ENCODE results near the gene EIF3D.

The EIF3D gene

GRCh38 chr22:36554098-36554497, 25.1 kb upstream of the EIF3D start:
- no peak for TF ChIP-seq CTCF (IDR thresholded peaks at IDR 0.05)
- no peaks in the 10 kb centered on the region for H3K79me2 ChIP-seq
- H3K27me3 ChIP-seq (ENCODE audit: control insufficient read depth, insufficient read depth, low read length) = no peaks in the 10 kb centered on the region

GRCh38 chr22:36552289-36552688, 23.3 kb upstream of the EIF3D start:
- Histone ChIP-seq H3K36me3 (ENCODE audit: control insufficient read depth, insufficient read depth, low read length) (no peaks in the 10 kb centered on the region), H3K27me3 (ENCODE audit: control insufficient read depth, insufficient read depth, low read length) (no peaks in the 10 kb centered on the region), H3K27ac (no peak overlapping the region), H3K4me2 (ENCODE audit: low read length) (no peak overlapping the region), H3K9me3 (ENCODE audit: control insufficient read depth, low read length) (no peaks in the 10 kb centered on the region), H3K9ac (no peak overlapping the region), H2AFZ (no peak overlapping the region), H3K4me1 (no peaks in the 10 kb centered on the region), H3K79me2 (no peaks in the 10 kb centered on the region), H3K4me3 (ENCODE audit: low read depth, low read length) (no peak overlapping the region)
- no peak for TF ChIP-seq CTCF (IDR thresholded peaks at IDR 0.05)

More at GRCh38 chr22:36554098-36554497, 25.1 kb upstream of the EIF3D start:
- Histone ChIP-seq H3K36me3 (ENCODE audit: control insufficient read depth, insufficient read depth, low read length) (no peaks in the 10 kb centered on the region), H3K27ac (no peak overlapping the region), H3K9ac (no peak overlapping the region), H3K4me2 (ENCODE audit: low read length) (no peak overlapping the region), H3K4me1 (no peaks in the 10 kb centered on the region), H3K9me3 (ENCODE audit: control insufficient read depth, low read length) (no peaks in the 10 kb centered on the region), H2AFZ (no peak overlapping the region), H3K4me3 (ENCODE audit: low read depth, low read length) (no peak overlapping the region)

GRCh38 chr22:36550701-36551495, 21.9 kb upstream of the EIF3D start:
- Histone ChIP-seq H3K4me2 (ENCODE audit: low read length) (no peak overlapping the region), H3K27me3 (ENCODE audit: control insufficient read depth, insufficient read depth, low read length) (no peaks in the 10 kb centered on the region), H3K36me3 (ENCODE audit: control insufficient read depth, insufficient read depth, low read length) (no peaks in the 10 kb centered on the region), H3K79me2 (no peaks in the 10 kb centered on the region), H3K4me1 (no peaks in the 10 kb centered on the region), H3K27ac (no peak overlapping the region), H3K9me3 (ENCODE audit: control insufficient read depth, low read length) (no peaks in the 10 kb centered on the region), H3K4me3 (ENCODE audit: low read depth, low read length) (no peak overlapping the region), H2AFZ (no peak overlapping the region), H3K9ac (no peak overlapping the region)
- TF ChIP-seq CTCF (IDR thresholded peaks at IDR 0.05) = no peak

GRCh38 chr22:36549033-36549432, 20.1 kb upstream of the EIF3D start:
- Histone ChIP-seq H3K4me1 (no peaks in the 10 kb centered on the region), H2AFZ (no peak overlapping the region), H3K9me3 (ENCODE audit: control insufficient read depth, low read length) (no peaks in the 10 kb centered on the region)

More at GRCh38 chr22:36549033-36549432, 20.1 kb upstream of the EIF3D start:
- H3K79me2 ChIP-seq = no peaks in the 10 kb centered on the region
- H3K27me3 ChIP-seq (ENCODE audit: control insufficient read depth, insufficient read depth, low read length) = no peaks in the 10 kb centered on the region
- no peak overlapping the region for H3K4me3 ChIP-seq (ENCODE audit: low read depth, low read length)
- no peak overlapping the region for H3K27ac ChIP-seq
- no peak overlapping the region for H3K4me2 ChIP-seq (ENCODE audit: low read length)
- H3K9ac ChIP-seq = no peak overlapping the region
- no peaks in the 10 kb centered on the region for H3K36me3 ChIP-seq (ENCODE audit: control insufficient read depth, insufficient read depth, low read length)
- no peak for TF ChIP-seq CTCF (IDR thresholded peaks at IDR 0.05)

Measured in parathyroid adenoma (tissue), 2 donors.